Measurements from ENCODE around the gene DENND5A.
A peak's percentile ranks its signal among the peaks of the same experiment; 100 is the strongest.
"Not testable (repeated sequence)": the region's sequence is repeated elsewhere in the genome, so short reads cannot be mapped to it uniquely, and the experiment has no call there.

DENND5A gene

DNA sequence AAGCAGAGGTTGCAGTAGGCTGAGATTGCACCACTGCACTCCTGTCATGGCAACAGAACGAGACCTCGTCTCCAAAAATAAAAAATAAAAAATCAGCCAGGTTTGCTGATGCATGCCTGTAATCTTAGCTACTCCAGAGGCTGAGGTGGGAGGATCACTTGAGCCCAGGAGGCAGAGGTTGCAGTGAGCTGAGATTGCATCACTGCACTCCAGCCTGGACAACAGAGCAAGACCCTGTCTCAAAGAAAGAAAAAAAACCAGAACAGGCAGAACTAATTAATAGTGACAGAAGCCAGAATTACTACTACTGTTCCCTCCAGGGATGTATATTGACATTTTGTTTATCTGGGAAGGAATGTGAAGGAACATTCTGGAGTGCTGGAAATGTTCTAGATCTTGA lies 166.7 kb downstream of the DENND5A start:
- H3K9me3 Mint-ChIP-seq; H3K27ac Mint-ChIP-seq; H3K36me3 Mint-ChIP-seq (ENCODE audit: low read depth); H3K4me1 Mint-ChIP-seq (ENCODE audit: low read depth); H3K4me3 Mint-ChIP-seq: not testable (repeated sequence)
- H3K27me3 Mint-ChIP-seq = peaks cover 21% of the 10 kb centered on the region

DNA sequence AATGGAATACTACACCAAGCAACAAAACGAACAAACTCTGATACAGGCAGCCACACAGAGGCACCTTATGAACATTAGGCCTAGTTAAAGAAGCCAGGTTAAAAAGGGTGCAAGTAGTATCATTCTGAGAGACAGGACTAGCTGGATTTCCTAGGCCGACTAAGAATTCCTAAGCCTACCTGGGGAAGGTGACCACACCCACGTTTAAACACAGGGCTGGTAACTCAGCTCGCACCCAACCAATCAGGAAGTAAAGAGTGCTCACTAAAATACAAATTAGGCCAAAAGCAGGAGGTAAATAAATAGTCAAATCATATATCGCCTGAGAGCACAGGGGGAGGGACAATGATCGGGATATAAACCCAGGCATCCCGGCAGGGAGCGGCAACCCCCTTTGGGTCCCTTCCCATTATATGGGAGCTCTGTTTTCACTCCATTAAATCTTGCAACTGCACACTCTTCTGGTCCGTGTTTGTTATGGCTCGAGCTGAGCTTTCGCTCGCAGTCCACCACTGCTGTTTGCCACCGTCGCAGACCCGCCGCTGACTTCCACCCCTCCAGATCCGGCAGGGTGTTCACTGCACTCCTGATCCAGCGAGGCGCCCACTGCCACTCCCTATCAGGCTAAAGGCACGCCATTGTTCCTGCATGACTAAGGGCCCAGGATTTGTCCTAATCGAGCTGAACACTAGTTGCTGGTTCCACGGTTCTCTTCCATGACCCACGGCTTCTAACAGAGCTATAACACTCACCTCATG lies 167.8 kb downstream of the DENND5A start:
- not testable (repeated sequence) for H3K36me3 Mint-ChIP-seq (ENCODE audit: low read depth); H3K9me3 Mint-ChIP-seq; H3K4me3 Mint-ChIP-seq; H3K4me1 Mint-ChIP-seq (ENCODE audit: low read depth); H3K27ac Mint-ChIP-seq
- H3K27me3 Mint-ChIP-seq = peaks cover 32% of the 10 kb centered on the region

DNA sequence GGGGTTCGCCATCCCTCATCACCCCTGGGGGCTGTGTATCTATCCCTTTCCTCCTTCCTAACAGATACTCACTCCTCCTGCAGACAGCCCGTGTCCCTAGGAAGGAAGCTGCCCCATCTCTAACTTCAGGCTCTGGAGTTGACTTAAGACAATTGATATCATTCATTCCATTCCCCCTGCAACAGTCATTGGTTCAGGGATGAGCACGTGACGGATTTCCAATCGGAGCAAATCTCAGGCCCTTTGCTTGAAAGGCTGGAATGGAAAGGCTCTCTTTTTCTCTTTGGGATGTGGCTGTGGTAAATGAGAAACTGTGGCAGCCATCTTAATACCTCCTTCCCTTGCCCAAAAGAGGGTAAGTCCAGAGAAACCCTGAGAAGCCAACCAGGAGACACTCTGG lies 168.7 kb downstream of the DENND5A start:
- Mint-ChIP-seq H3K27me3 (peaks cover 35% of the 10 kb centered on the region), H3K27ac (no peak overlapping the region), H3K36me3 (ENCODE audit: low read depth) (no peaks in the 10 kb centered on the region), H3K4me1 (ENCODE audit: low read depth) (peaks cover 4% of the 10 kb centered on the region), H3K9me3 (no peaks in the 10 kb centered on the region), H3K4me3 (no peak overlapping the region)

DNA sequence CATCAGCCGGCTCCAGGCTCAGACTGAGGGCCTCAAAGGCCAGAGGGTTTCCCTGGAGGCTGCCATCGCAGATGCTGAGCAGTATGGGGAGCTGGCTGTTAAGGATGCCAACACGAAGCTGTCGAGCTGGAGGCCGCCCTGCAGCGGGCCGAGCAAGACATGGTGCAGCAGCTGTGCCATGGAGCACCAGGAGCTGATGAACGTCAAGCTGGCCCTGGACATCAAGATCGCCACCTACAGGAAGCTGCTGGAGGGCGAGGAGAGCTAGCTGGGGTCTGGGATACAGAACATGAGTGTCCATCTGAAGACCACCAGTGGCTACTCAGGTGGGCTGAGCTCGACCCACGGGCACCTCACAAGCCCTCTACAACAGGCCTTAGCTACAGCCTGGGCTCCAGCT lies 169.7 kb downstream of the DENND5A start:
- Mint-ChIP-seq H3K9me3 (no peaks in the 10 kb centered on the region), H3K4me3 (no peak overlapping the region), H3K27ac (no peak overlapping the region), H3K27me3 (peaks cover 39% of the 10 kb centered on the region), H3K4me1 (ENCODE audit: low read depth) (peaks cover 4% of the 10 kb centered on the region), H3K36me3 (ENCODE audit: low read depth) (no peaks in the 10 kb centered on the region)

DNA sequence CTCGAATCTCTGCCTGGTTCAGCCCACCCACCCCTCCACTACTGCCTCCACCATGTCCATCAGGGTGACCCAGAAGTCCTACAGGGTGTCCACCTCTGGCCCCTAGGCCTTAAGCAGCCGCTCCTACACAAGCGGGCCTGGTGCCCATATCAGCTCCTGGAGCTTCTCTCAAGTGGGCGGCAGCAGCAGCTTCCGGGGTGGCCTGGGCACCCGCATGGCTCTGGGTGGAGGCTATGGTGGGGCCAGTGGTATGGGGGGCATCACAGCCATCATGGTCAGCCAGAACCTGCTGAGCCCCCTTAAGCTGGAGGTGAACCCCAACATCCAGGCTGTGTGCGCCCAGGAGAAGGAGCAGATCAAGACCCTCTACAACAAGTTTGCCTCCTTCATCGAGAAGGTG lies 170.7 kb downstream of the DENND5A start:
- Mint-ChIP-seq H3K36me3 (ENCODE audit: low read depth) (no peaks in the 10 kb centered on the region), H3K4me3 (no peak overlapping the region), H3K9me3 (no peaks in the 10 kb centered on the region), H3K27me3 (peaks cover 45% of the 10 kb centered on the region), H3K4me1 (ENCODE audit: low read depth) (peaks cover 4% of the 10 kb centered on the region), H3K27ac (no peak overlapping the region)

DNA sequence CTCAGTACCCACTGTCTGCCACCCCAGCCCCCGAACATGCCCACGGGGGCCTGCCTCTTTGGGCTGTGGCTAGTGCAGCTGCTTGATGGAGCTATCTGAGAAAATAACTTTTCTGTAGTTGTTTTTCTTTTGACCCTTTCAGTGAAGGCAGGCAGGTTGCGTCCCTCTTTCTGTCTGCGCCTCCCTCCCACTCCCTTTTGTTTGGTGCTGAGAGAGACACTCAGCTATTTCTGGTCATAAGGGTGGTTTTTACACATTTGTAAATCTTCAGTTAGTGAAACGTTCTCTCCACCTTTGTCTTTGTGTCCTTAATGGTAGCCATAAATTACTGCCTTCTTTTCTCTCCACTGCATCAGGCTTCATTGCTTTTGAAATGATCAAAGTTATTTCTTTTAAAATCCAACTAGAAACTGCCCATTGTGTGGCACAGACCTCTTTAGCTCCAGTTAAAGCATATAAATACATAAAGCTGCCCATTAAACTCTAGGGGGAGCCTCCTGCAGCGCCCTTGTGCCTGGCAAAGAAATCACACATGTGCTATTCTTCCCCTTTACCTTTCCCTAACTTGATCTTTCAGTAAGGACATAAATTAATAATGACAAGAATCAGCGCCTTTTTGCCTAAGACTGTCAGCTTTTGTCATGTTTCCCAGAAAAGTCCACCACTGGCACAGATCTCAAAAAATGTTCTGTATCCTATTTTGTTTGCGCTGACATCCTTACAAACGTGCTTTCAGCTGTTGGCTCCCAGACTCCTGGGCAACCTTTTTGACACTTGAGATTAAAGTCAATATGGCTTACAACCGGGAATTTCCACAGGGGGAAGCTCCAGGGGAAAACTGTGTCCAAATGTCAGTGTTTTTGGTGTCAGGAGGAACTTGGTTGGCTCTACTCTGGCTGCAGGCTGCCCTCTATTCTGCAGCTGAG lies 172.0 kb downstream of the DENND5A start:
- peaks cover 4% of the 10 kb centered on the region for H3K4me1 Mint-ChIP-seq (ENCODE audit: low read depth)
- H3K27me3 Mint-ChIP-seq = peaks cover 56% of the 10 kb centered on the region
- no peaks in the 10 kb centered on the region for H3K36me3 Mint-ChIP-seq (ENCODE audit: low read depth)
- H3K4me3 Mint-ChIP-seq = peak overlapping the region; percentile 6
- H3K9me3 Mint-ChIP-seq = no peaks in the 10 kb centered on the region
- H3K27ac Mint-ChIP-seq = no peak overlapping the region

DNA sequence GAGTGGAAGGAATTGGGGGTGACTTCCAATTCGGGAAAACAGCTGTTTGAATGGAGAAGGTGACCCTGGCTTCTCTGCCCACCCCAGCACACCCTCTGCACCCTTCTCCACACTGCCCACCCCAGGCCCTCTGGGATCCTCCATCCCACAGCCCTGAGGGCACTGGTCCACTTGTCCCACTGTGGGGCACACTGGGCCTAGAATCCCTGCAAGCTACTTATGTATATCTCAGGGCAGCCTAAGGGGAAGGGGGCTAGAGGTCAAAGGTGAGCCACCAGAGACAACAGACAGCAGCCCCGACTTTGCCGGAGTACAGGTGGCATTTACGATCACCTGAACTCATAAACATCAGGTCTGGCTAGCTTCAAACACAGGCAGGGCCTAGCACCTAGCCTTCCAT lies 173.1 kb downstream of the DENND5A start:
- H3K4me3 Mint-ChIP-seq = peak overlapping the region; percentile 24
- H3K27ac Mint-ChIP-seq = no peak overlapping the region
- H3K27me3 Mint-ChIP-seq = peaks cover 62% of the 10 kb centered on the region
- peaks cover 4% of the 10 kb centered on the region for H3K4me1 Mint-ChIP-seq (ENCODE audit: low read depth)
- no peaks in the 10 kb centered on the region for H3K9me3 Mint-ChIP-seq
- H3K36me3 Mint-ChIP-seq (ENCODE audit: low read depth) = no peaks in the 10 kb centered on the region

DNA sequence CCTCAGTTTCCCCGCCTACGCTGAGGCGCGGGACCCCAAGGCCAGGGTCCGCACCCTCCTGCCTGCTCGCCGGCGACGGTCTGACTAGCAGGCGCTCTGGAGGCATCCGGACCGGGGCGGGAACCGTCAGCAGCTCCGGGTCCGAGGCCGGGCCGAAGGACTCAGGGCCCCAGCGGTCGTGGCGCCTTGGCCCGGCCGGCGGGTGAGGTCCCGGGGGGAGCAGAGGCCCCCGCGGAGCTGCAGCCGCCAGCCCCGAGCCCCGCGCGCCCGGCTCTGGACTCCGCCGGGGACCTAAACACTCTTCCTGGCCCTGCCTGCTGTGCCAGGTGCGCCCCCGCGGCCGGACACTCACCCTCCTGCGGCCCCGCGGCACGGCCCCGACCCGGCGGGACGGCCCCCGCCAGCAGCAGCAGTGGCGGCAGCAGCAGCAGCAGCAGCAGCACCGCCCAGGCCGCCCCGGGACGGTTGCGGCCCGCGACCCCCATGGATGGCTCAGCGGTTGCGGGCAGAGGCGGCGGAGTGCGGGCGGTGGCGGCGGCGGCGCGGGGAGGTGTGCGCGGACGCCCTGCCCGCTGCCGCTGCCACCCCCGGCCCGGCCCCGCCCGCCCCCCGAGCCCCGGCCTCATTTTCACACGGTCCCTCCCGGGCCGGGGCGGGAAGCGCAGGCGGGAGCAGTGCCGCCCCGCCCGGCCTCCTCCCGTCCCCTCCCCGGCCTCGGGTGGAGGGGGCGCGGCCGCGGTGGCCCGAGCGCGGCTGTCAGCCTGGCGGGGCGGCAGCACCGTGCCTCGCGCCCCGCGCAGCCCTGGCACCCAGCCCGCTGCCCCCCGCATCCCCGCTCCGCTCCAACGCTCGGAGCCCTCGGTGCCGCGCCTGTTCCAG lies 173.9 kb downstream of the DENND5A start, which contains the start of gene SCUBE2:
SCUBE2 (minus strand) TSS at position 556 of the 879 bp plus-strand sequence; CDS start at position 485, 71 bp downstream.
- H3K27me3 Mint-ChIP-seq = peaks cover 61% of the 10 kb centered on the region
- no peaks in the 10 kb centered on the region for H3K36me3 Mint-ChIP-seq (ENCODE audit: low read depth)
- H3K27ac Mint-ChIP-seq = no peak within 1 kb of the TSS
- no peaks in the 10 kb centered on the region for H3K9me3 Mint-ChIP-seq
- H3K4me1 Mint-ChIP-seq (ENCODE audit: low read depth) = peaks cover 4% of the 10 kb centered on the region
- H3K4me3 Mint-ChIP-seq = peak within 1 kb of the TSS; percentile 27

DNA sequence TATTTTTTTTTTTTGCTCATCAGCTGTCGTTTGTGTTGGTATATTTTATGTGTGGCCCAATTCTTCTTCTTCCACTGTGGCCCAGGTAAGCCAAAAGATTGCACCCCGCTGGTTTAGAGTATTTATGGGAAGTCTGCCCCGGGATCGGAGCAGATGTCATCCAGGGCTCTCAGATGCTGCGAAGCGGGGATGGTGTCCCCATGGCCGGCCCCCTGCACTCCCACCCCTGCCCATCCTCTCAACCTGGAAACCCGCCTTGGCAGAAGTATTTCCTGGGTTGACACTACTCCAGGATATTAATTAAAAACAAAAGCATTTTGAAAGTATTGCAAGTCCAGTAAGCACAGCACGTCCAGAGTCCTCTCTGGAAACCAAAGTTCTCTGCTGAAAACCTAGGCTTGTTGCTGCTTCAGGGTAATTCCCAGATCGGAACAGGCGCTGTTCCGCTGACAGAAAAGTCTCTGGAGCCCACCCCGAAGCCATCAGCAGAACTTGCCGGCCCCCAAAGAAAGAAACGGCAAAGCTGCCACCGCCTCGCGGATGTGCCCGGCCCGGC lies 174.6 kb downstream of the DENND5A start:
- H3K36me3 Mint-ChIP-seq (ENCODE audit: low read depth) = no peaks in the 10 kb centered on the region
- H3K9me3 Mint-ChIP-seq = no peaks in the 10 kb centered on the region
- peaks cover 63% of the 10 kb centered on the region for H3K27me3 Mint-ChIP-seq
- peak overlapping the region; percentile 27 for H3K4me3 Mint-ChIP-seq
- H3K4me1 Mint-ChIP-seq (ENCODE audit: low read depth) = peaks cover 4% of the 10 kb centered on the region
- H3K27ac Mint-ChIP-seq = no peak overlapping the region

DNA sequence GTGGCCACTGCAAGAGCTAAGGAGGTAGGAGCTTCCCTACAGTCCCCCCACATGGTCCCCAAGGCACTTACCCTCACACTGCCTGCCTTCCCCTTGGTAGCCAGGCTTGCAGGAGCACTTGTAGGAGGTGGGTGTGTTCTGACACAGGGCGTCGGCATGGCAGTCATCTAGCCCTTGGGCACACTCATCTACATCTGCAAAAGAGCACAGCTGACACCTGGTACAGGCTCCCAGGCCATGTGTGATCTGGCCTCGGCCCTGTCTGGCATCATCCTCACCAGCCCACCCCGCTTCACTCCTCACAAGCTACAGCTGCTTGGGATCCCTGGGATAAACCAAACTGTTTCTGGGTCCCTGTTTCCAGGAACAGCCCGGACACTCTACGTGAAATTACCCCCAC lies 175.5 kb downstream of the DENND5A start:
- H3K4me3 Mint-ChIP-seq = no peak overlapping the region
- H3K27ac Mint-ChIP-seq = no peak overlapping the region
- peaks cover 56% of the 10 kb centered on the region for H3K27me3 Mint-ChIP-seq
- H3K4me1 Mint-ChIP-seq (ENCODE audit: low read depth) = peaks cover 4% of the 10 kb centered on the region
- H3K36me3 Mint-ChIP-seq (ENCODE audit: low read depth) = no peaks in the 10 kb centered on the region
- H3K9me3 Mint-ChIP-seq = no peaks in the 10 kb centered on the region

DNA sequence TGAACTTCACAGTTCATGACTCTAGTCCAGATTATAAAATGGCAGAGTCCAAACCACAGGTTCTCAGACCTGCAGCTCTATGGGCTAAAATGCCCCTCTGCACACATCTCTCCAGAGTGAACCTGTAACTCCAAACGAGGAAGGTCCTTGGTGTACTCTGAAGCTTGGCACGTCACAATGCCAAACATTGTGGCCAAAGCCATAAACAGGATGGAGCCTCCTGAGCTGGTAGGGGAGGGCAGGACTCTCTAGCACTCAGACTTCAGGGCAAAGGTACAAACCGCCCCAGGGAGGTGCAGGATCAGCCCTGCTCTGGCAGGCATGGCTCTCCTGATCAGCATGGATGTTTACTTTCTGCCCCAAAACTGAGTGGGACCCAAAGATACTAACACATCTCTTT lies 176.1 kb downstream of the DENND5A start:
- no peak overlapping the region for H3K27ac Mint-ChIP-seq
- no peak overlapping the region for H3K4me3 Mint-ChIP-seq
- H3K4me1 Mint-ChIP-seq (ENCODE audit: low read depth) = peaks cover 4% of the 10 kb centered on the region
- peaks cover 54% of the 10 kb centered on the region for H3K27me3 Mint-ChIP-seq
- no peaks in the 10 kb centered on the region for H3K36me3 Mint-ChIP-seq (ENCODE audit: low read depth)
- H3K9me3 Mint-ChIP-seq = no peaks in the 10 kb centered on the region
